HFFc6 (cell line): ENCODE results near the gene FLAD1. TPM values are rescaled to one million over a fixed set of nuclear protein-coding genes. Genes with fewer than 3 reads are reported as not detected.

ENCODE experiments used
- DNase-seq: peaks from one replicate; pipeline ENCODE4 v3.0.0-alpha.2; 2018
- H3K27ac Mint-ChIP-seq: 2 replicates; pipeline ENCODE4 v1.8.0; 2020; ENCODE audit warnings: mild to moderate bottlenecking, mixed read lengths
- H3K27me3 Mint-ChIP-seq: 2 replicates; pipeline ENCODE4 v1.8.0; 2021; ENCODE audit warnings: mild to moderate bottlenecking, moderate library complexity, mixed read lengths; ENCODE audit not compliant: insufficient read depth
- H3K36me3 Mint-ChIP-seq: 2 replicates; pipeline ENCODE4 v1.8.0; 2021; ENCODE audit warnings: low read depth, mixed read lengths
- H3K4me1 Mint-ChIP-seq: 2 replicates; pipeline ENCODE4 v1.8.0; 2020; ENCODE audit warnings: low read depth, mixed read lengths
- H3K4me3 Mint-ChIP-seq: 2 replicates; pipeline ENCODE4 v1.8.0; 2020; ENCODE audit warnings: mild to moderate bottlenecking, moderate library complexity, mixed read lengths
- H3K9me3 Mint-ChIP-seq: 2 replicates; pipeline ENCODE4 v1.8.0; 2020; ENCODE audit warnings: mild to moderate bottlenecking, mixed read lengths
- CTCF ChIP-seq: fragments of 200-600 bp; sonication (generic); IDR thresholded peaks from 2 replicates; pipeline ENCODE4 v1.5.0; 2021; ENCODE audit warnings: antibody characterized with exemption, mild to moderate bottlenecking
- total RNA-seq, 6 experiments: library from RNA; stranded (reverse); fragmentation: NEBNext Ultra II Directional; extraction: Animal tissue kit (Norgen Biotek cat#: 25700); gene quantifications; 2 replicates in 1 of 6; 3 replicates in 5 of 6; pipeline ENCODE4 v1.2.3, GENCODE V29; 2021

Gene FLAD1
- total RNA-seq, 6 experiments from 2014 or later, result 25.1 to 35.3 (median 29.6) TPM

GRCh38 chr1:154937085-154937987 is 45.8 kb upstream of the FLAD1 start:
- Mint-ChIP-seq H3K9me3 (no peaks in the 10 kb centered on the region), H3K27me3 (no peaks in the 10 kb centered on the region; the same call in 1 of the 2 replicates), H3K36me3 (no peaks in the 10 kb centered on the region), H3K4me1 (peaks cover 25% of the 10 kb centered on the region), H3K27ac (peak overlapping the region; percentile 100), H3K4me3 (peak overlapping the region; percentile 99)
- peak; percentile 49 for TF ChIP-seq CTCF
- DNase-seq, result peak; percentile 90

GRCh38 chr1:154937988-154938386 is 45.2 kb upstream of the FLAD1 start:
- no peak for TF ChIP-seq CTCF
- H3K27me3 Mint-ChIP-seq, result no peaks in the 10 kb centered on the region; the same call in 1 of the 2 replicates
- peak overlapping the region; percentile 100 for H3K27ac Mint-ChIP-seq
- H3K36me3 Mint-ChIP-seq, result no peaks in the 10 kb centered on the region
- peak overlapping the region; percentile 99 for H3K4me3 Mint-ChIP-seq
- peaks cover 25% of the 10 kb centered on the region for H3K4me1 Mint-ChIP-seq
- DNase-seq, result no peak
- no peaks in the 10 kb centered on the region for H3K9me3 Mint-ChIP-seq

- Mint-ChIP-seq H3K36me3 (no peaks in the 10 kb centered on the region), H3K27me3 (no peaks in the 10 kb centered on the region; the same call in 1 of the 2 replicates), H3K4me3 (peak overlapping the region; percentile 45), H3K9me3 (no peaks in the 10 kb centered on the region), H3K27ac (peak overlapping the region; percentile 100), H3K4me1 (peaks cover 25% of the 10 kb centered on the region)
- no peak for DNase-seq
- TF ChIP-seq CTCF, result no peak
Measured at GRCh38 chr1:154938604-154939399, 44.3 kb upstream of the FLAD1 start.

GRCh38 chr1:154940213-154940560 is 43.0 kb upstream of the FLAD1 start:
- TF ChIP-seq CTCF, result no peak
- no peak for DNase-seq
- no peak overlapping the region for H3K4me3 Mint-ChIP-seq
- no peaks in the 10 kb centered on the region for H3K9me3 Mint-ChIP-seq
- peaks cover 25% of the 10 kb centered on the region for H3K4me1 Mint-ChIP-seq
- H3K36me3 Mint-ChIP-seq, result no peaks in the 10 kb centered on the region
- H3K27ac Mint-ChIP-seq, result no peak overlapping the region
- no peaks in the 10 kb centered on the region; the same call in 1 of the 2 replicates for H3K27me3 Mint-ChIP-seq

GRCh38 chr1:154940651-154941194 is 42.4 kb upstream of the FLAD1 start:
- Mint-ChIP-seq H3K4me3 (no peak overlapping the region), H3K36me3 (no peaks in the 10 kb centered on the region), H3K27me3 (no peaks in the 10 kb centered on the region; the same call in 1 of the 2 replicates), H3K27ac (no peak overlapping the region), H3K9me3 (no peaks in the 10 kb centered on the region), H3K4me1 (peaks cover 25% of the 10 kb centered on the region)
- TF ChIP-seq CTCF, result no peak
- no peak for DNase-seq
